ENCODE results near the gene SBK2. TPM values are rescaled to one million over a fixed set of nuclear protein-coding genes. Genes with fewer than 3 reads are reported as not detected.

The SBK2 gene
- total and polyA plus RNA-seq, 2 donors (not counting 1 experiment from before 2014, with no cell fraction given): not detected

DNA sequence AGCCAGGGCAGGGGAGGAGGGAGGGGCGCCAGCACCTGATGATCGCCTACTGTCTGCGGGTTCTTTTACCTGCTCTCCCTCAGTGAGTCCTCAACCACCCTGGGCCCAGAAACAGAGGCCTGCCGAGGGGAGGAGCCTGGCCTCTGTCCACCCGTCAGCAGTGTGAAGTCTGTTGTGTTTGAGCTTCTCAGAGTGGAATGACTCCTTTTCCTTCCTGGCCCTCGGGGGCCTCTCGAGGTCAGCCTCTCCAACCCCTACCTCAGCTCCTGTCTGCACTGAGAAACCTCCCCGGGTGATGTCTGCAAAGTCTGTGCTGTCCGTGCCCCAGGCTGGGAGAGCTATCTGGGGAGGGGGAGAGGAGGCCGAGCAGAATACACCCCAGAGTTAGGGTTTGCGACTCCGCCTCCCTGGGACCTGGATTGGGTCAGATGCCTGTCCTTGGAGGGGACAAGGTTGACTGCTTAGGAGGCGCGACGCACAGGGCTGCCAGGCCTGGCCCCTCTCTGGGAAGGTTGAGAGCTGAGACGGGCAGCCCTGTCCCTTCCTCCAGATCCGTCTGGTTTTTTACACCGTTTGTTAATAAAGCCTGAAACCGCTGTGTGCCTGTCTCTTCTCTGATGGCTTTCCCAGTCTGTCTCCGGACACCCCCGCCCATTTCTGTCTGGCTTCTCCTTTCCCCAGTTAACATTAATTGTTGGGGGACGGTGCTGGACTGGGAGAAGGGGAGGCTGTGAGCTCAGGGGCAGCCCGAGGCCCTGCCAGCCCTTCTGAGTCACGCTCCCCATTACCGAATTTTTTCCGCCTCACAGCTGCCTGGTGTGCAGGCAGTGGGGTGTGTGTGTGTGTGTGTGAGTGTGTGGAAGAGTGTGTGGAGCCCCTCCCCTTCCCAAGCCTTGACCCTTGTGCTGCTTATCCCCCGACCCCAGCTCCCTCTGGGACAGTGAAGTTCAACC is 49.7 kb downstream of the SBK2 start:
- Histone ChIP-seq H3K9me3 (ENCODE audit: control insufficient read depth, insufficient read depth, low read depth, low read length) (no peaks in the 10 kb centered on the region), H2AFZ (ENCODE audit: low read length) (no peak overlapping the region), H3K36me3 (ENCODE audit: control insufficient read depth, insufficient read depth, low read length) (peaks cover 11% of the 10 kb centered on the region), H3K27me3 (ENCODE audit: control insufficient read depth, insufficient read depth, low read length) (no peaks in the 10 kb centered on the region), H3K79me2 (ENCODE audit: control insufficient read depth, insufficient read depth, low read length) (peaks cover 9% of the 10 kb centered on the region), H3K4me3 (replicated peaks in 1 of 4; ENCODE audit: control extremely low read depth in 1 of 4, insufficient read depth in 1 of 4, low read depth in 3 of 4, low read length in 4 of 4) (peak overlapping the region; percentile 35 to 70 (median 39)), H3K4me1 (ENCODE audit: control insufficient read depth, extremely low read depth, insufficient read depth, low read length) (peaks cover 44% of the 10 kb centered on the region), H3K9ac (ENCODE audit: insufficient read depth, low read length) (peak overlapping the region; percentile 91), H3K27ac (ENCODE audit: insufficient read depth, low read length) (peak overlapping the region; percentile 96), H3K4me2 (ENCODE audit: extremely low read depth, insufficient read depth, low read length) (peak overlapping the region; percentile 100), H4K20me1 (ENCODE audit: control insufficient read depth, extremely low read depth, insufficient read depth, low read length) (no peaks in the 10 kb centered on the region)
- peak; percentile 98 for DNase-seq (ENCODE audit: low read depth in 2 of 2)
- TF ChIP-seq EZH2 (IDR thresholded peaks at IDR 0.05; ENCODE audit: low read length, missing control alignments): no peak
- TF ChIP-seq, protein P1, sequence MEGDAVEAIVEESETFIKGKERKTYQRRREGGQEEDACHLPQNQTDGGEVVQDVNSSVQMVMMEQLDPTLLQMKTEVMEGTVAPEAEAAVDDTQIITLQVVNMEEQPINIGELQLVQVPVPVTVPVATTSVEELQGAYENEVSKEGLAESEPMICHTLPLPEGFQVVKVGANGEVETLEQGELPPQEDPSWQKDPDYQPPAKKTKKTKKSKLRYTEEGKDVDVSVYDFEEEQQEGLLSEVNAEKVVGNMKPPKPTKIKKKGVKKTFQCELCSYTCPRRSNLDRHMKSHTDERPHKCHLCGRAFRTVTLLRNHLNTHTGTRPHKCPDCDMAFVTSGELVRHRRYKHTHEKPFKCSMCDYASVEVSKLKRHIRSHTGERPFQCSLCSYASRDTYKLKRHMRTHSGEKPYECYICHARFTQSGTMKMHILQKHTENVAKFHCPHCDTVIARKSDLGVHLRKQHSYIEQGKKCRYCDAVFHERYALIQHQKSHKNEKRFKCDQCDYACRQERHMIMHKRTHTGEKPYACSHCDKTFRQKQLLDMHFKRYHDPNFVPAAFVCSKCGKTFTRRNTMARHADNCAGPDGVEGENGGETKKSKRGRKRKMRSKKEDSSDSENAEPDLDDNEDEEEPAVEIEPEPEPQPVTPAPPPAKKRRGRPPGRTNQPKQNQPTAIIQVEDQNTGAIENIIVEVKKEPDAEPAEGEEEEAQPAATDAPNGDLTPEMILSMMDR (conservative IDR thresholded peaks at IDR 0.05 in 1 of 2, IDR thresholded peaks at IDR 0.05 in 1 of 2; ENCODE audit: low read depth in 1 of 2, low read length in 2 of 2): no peak

DNA sequence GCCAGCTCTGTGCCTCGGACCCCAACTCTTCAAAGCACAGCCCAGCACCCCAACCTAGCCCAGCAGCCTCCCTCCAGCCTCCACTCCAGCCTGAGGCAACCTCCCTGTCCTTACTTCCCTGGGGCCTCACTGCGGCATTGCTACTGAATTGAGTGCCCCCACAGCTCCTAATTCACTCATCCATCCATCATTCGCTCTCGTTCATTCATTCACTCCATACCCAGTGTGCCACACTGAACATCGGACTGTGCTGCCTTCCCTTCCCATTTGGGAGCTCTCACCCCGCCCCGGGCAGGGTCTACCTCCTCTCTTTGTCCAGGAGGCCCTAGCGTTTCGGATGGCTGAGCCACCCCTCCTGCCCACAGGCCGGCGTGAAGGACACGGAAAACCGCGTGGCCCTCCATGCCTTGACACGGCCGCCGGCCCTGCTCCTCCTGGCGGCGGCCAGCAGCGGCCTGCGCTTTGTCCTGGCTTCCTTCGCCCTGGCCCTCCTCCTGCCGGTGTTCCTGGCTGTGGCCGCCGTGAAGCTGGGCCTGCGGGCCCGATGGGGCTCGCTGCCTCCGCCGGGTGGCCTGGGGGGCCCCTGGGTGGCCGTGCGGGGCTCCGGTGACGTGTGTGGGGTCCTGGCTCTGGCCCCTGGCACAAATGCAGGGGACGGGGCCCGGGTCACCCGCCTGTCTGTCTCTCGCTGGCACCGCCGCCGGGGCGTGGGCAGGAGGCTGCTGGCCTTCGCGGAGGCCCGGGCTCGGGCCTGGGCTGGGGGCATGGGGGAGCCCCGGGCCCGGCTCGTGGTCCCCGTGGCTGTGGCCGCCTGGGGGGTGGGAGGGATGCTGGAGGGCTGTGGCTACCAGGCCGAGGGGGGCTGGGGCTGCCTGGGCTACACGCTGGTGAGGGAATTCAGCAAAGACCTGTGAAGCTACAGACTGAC is 50.6 kb downstream of the SBK2 start:
- Histone ChIP-seq H3K27me3 (ENCODE audit: control insufficient read depth, insufficient read depth, low read length) (no peaks in the 10 kb centered on the region), H3K9ac (ENCODE audit: insufficient read depth, low read length) (peak overlapping the region; percentile 91), H3K4me1 (ENCODE audit: control insufficient read depth, extremely low read depth, insufficient read depth, low read length) (peaks cover 38% of the 10 kb centered on the region), H3K36me3 (ENCODE audit: control insufficient read depth, insufficient read depth, low read length) (peaks cover 12% of the 10 kb centered on the region), H3K4me3 (replicated peaks in 1 of 4; ENCODE audit: control extremely low read depth in 1 of 4, insufficient read depth in 1 of 4, low read depth in 3 of 4, low read length in 4 of 4) (peak overlapping the region; percentile 30 to 71 (median 56)), H3K27ac (ENCODE audit: insufficient read depth, low read length) (peak overlapping the region; percentile 96), H3K9me3 (ENCODE audit: control insufficient read depth, insufficient read depth, low read depth, low read length) (no peaks in the 10 kb centered on the region), H3K79me2 (ENCODE audit: control insufficient read depth, insufficient read depth, low read length) (peaks cover 9% of the 10 kb centered on the region), H4K20me1 (ENCODE audit: control insufficient read depth, extremely low read depth, insufficient read depth, low read length) (no peaks in the 10 kb centered on the region), H2AFZ (ENCODE audit: low read length) (no peak overlapping the region), H3K4me2 (ENCODE audit: extremely low read depth, insufficient read depth, low read length) (peak overlapping the region; percentile 100)
- no peak for TF ChIP-seq EZH2 (IDR thresholded peaks at IDR 0.05; ENCODE audit: low read length, missing control alignments)
- TF ChIP-seq, protein P1 (conservative IDR thresholded peaks at IDR 0.05 in 1 of 2, IDR thresholded peaks at IDR 0.05 in 1 of 2; ENCODE audit: low read depth in 1 of 2, low read length in 2 of 2): peak in 1 of 2 donors; percentile 35
- DNase-seq (ENCODE audit: low read depth in 2 of 2): no peak
